Motor neuron (in vitro differentiated cells): ENCODE data around the gene NAV3. TPM values are rescaled to one million over a fixed set of nuclear protein-coding genes. Genes with fewer than 3 reads are reported as not detected.
"Not testable (repeated sequence)": the region's sequence is repeated elsewhere in the genome, so short reads cannot be mapped to it uniquely, and the experiment has no call there.

ENCODE experiments used
- ATAC-seq, 8 experiments: fragments of 200-7000 bp; cut with Tn5 transposase; replicated peaks in 6 of 8; 2 replicates each; pipeline ENCODE4 v1.8.0; 2021; ENCODE audit warnings: mild to moderate bottlenecking in 8 of 8, moderate library complexity in 8 of 8
- H3K27ac ChIP-seq, 2 donors: fragments of 250-450 bp; sonication (Bioruptor Pico); 2 replicates each; pipeline ENCODE4 v1.9.0; 2021; ENCODE audit warnings: antibody characterized with exemption in 2 of 2, mild to moderate bottlenecking in 2 of 2, moderate library complexity in 1 of 2
- H3K4me1 ChIP-seq, 2 donors: fragments of 250-450 bp; sonication (Bioruptor Pico); replicated peaks in 1 of 2; 2 replicates each; pipeline ENCODE4 v1.6.1; 2021; ENCODE audit warnings: antibody characterized with exemption in 2 of 2, mild to moderate bottlenecking in 2 of 2, moderate library complexity in 1 of 2
- H3K4me3 ChIP-seq, 5 donors: fragments of 250-450 bp; sonication (Bioruptor Pico); 2 replicates each; pipeline ENCODE4 v1.9.0; 2021; ENCODE audit warnings: antibody characterized with exemption in 5 of 5, mild to moderate bottlenecking in 5 of 5, moderate library complexity in 4 of 5
- WGBS, 10 experiments: fragments of 450-650 bp; shearing (Covaris generic); methylation state at CpG; one replicate each; pipeline ENCODE4 v1.0.0; 2022; 5-methylcytosine and 5-hydroxymethylcytosine counted together
- in situ Hi-C, 9 experiments: fragments of 400-800 bp; cut with MboI; loops; one replicate each; pipeline ENCODE4 v1.15.0; 2021; ENCODE audit warnings: low sequenced_read_pairs in 9 of 9, low pct_unique_long_range_greater_than_20kb in 2 of 9; ENCODE audit not compliant: unreplicated experiment in 9 of 9
- total RNA-seq, 8 experiments: library from RNA; unstranded; fragments of 300-600 nt; gene quantifications; 2 replicates each; pipeline versions ENCODE4 v1.2.3 to v1.2.4, GENCODE V29; 2022

Gene NAV3
- total RNA-seq, 8 experiments from 2014 or later: 2.4 to 92.5 (median 48.4) TPM

DNA sequence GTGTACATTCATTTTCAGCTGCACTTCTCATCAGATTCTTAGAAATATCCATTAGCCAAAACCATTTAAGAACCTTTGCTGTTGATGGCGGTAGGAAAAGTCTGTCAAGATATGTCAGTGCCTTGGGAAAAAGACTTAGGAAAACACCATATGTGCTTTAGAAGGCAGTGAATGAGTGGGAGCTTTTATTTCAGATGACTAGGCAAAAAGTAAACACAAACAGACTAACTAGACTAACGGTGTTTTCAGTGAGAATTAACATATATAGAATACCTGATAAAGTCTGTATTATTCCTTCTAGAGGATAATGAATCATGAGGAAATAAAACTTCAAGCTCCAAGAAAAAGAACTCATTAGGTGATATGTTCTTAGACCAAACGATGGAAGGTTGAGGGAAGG lies 418.9 kb downstream of the NAV3 start:
- Histone ChIP-seq H3K27ac (no peak overlapping the region), H3K4me3 (no peak overlapping the region), H3K4me1 (peaks cover 2 to 5% of the 10 kb centered on the region in 2 donors)
- ATAC-seq: no peak
- 8 to 100% (median 79%) methylated on average over 1 to 3 of the region's 3 CpGs for WGBS, 10 experiments
- in situ Hi-C loops: no loop called here

DNA sequence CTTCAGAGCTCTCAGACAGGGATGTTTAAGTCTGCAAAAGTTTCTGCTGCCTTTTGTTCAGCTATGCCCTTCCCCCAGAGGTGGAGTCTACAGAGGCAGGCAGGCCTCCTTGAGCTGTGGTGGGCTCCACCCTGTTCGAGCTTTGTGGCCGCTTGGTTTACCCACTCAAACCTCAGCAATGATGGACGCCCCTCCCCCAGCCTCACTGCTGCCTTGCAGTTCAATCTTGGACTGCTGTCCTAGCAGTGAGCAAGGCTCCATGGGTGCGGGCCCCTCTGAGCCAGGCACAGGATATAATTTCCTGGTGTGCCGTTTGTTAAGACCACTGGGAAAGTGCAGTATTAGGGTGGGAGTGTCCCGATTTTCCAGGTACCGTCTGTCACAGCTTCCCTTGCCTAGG lies 427.0 kb downstream of the NAV3 start:
- ATAC-seq: not testable (repeated sequence)

DNA sequence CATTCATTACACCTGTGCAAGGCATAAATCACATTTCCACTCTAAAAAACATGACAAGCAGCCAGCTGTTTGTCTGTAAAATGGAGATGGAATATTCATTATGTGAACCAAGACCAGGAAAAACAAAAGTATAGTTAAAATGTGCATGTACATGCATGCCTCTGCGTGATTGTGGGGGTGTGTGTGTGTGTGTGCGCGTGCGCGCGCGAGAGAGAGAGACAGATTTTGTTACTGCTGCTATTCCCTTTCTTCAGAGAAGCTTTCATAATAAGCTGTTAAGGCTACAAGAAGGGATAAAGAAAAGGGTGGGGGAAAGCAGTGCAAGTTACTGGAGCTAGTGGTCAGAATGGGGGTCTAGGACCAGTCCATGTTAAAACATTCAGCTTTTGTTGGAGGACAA lies 430.3 kb downstream of the NAV3 start:
- in situ Hi-C loops: no loop called here
- Histone ChIP-seq H3K27ac (no peak overlapping the region), H3K4me1 (no peaks in the 10 kb centered on the region), H3K4me3 (no peak overlapping the region)
- WGBS, 10 experiments: 85 to 100% (median 96%) methylated on average over 2 to 7 of the region's 7 CpGs; no CpG with 5 or more reads in 1 of the 10 experiments
- no peak for ATAC-seq

More for the DNA sequence above, 427.0 kb downstream of the NAV3 start:
- WGBS, 10 experiments: 41 to 100% (median 93%) methylated on average over 1 to 3 of the region's 7 CpGs; no CpG with 5 or more reads in 7 of the 10 experiments
- H3K4me1 ChIP-seq, H3K4me3 ChIP-seq, H3K27ac ChIP-seq, in situ Hi-C loops: not testable (repeated sequence)

DNA sequence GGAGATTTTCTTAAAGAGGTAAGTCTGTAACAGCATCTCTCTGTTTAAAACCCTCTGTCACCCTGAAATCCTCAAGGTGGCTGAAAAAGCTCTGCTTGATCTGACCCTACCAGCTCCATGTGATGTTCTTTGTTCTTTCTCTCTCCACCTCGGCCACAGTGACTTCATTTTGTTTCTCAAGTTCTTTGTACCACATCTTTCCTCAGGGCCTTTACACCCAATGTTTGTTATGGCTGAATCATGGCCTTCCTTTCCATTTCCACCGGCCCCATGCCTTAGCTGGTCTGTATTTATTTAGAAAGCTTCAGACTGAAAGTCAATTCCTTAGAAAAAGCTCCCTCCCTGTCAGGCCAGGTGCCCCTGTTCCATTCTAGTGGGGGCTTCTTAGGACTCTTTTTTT lies 431.2 kb downstream of the NAV3 start:
- no peak overlapping the region for H3K27ac ChIP-seq
- H3K4me1 ChIP-seq: no peaks in the 10 kb centered on the region
- ATAC-seq: no peak
- H3K4me3 ChIP-seq: no peak overlapping the region
- in situ Hi-C loops: no loop called here
- WGBS, 10 experiments: 50 to 100% (median 83%) methylated on average over 1 to 2 of the region's 2 CpGs; no CpG with 5 or more reads in 2 of the 10 experiments
